Measurements from ENCODE around the gene VPS26B.
A peak's percentile ranks its signal among the peaks of the same experiment; 100 is the strongest.
"Not testable (repeated sequence)": the region's sequence is repeated elsewhere in the genome, so short reads cannot be mapped to it uniquely, and the experiment has no call there.

VPS26B gene

GRCh38 chr11:134276396-134277182 lies 52.1 kb downstream of the VPS26B start:
- TF ChIP-seq, protein P1, sequence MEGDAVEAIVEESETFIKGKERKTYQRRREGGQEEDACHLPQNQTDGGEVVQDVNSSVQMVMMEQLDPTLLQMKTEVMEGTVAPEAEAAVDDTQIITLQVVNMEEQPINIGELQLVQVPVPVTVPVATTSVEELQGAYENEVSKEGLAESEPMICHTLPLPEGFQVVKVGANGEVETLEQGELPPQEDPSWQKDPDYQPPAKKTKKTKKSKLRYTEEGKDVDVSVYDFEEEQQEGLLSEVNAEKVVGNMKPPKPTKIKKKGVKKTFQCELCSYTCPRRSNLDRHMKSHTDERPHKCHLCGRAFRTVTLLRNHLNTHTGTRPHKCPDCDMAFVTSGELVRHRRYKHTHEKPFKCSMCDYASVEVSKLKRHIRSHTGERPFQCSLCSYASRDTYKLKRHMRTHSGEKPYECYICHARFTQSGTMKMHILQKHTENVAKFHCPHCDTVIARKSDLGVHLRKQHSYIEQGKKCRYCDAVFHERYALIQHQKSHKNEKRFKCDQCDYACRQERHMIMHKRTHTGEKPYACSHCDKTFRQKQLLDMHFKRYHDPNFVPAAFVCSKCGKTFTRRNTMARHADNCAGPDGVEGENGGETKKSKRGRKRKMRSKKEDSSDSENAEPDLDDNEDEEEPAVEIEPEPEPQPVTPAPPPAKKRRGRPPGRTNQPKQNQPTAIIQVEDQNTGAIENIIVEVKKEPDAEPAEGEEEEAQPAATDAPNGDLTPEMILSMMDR (conservative IDR thresholded peaks at IDR 0.05), result peak; percentile 45
- peak overlapping the region; percentile 38; the same call in 1 of the 2 replicates for H3K27ac ChIP-seq

GRCh38 chr11:134277183-134278001 lies 52.9 kb downstream of the VPS26B start:
- H3K27ac ChIP-seq, result peak overlapping the region; percentile 38; the same call in 1 of the 2 replicates
- TF ChIP-seq, protein P1 (conservative IDR thresholded peaks at IDR 0.05), result no peak

DNA sequence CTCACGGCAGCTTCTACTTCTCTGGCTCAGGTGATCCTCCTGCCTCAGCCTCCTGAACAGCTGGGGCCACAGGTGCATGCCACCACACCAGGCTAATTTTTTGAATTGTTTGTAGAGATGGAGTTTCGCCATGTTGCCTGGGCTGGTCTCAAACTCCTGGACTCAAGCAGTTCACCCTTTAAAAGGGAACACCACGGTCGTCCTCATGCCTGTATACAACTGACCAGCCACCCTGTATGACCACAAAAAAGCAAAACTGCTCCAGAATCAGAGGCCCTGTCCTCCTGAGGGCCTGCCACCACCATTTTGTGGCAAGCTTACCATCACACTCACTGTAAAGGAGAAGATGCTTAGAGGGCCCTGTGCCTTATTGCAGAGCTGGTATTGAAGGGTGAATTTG lies 53.9 kb downstream of the VPS26B start:
- TF ChIP-seq, protein P1 (conservative IDR thresholded peaks at IDR 0.05), result no peak
- H3K27ac ChIP-seq, result no peak overlapping the region

- not testable (repeated sequence) for H3K27ac ChIP-seq
These were observed 57.2 kb downstream of the VPS26B start for GRCh38 chr11:134281635-134282034.

GRCh38 chr11:134282121-134283045 lies 57.9 kb downstream of the VPS26B start:
- H3K27ac ChIP-seq, result no peak overlapping the region
- TF ChIP-seq, protein P1 (conservative IDR thresholded peaks at IDR 0.05), result no peak

- H3K27ac ChIP-seq, result no peak overlapping the region
- TF ChIP-seq, protein P1 (conservative IDR thresholded peaks at IDR 0.05), result no peak
These were observed 59.2 kb downstream of the VPS26B start for GRCh38 chr11:134283461-134284230.

GRCh38 chr11:134284349-134284748 lies 59.9 kb downstream of the VPS26B start:
- not testable (repeated sequence) for H3K27ac ChIP-seq
